ENCODE results near the gene CXADR.
A peak's percentile ranks its signal among the peaks of the same experiment; 100 is the strongest.
"Not testable (repeated sequence)": the region's sequence is repeated elsewhere in the genome, so short reads cannot be mapped to it uniquely, and the experiment has no call there.

The CXADR gene

GRCh38 chr21:17492415-17493168 lies 20.3 kb upstream of the CXADR start:
- H3K27ac ChIP-seq, result no peak overlapping the region
- TF ChIP-seq ZFX (IDR thresholded peaks at IDR 0.05; ENCODE audit: borderline replicate concordance), result no peak
- no peak for TF ChIP-seq CTCF (IDR thresholded peaks at IDR 0.05)

GRCh38 chr21:17494051-17494450 lies 18.8 kb upstream of the CXADR start:
- TF ChIP-seq CTCF (IDR thresholded peaks at IDR 0.05) (no peak), ZFX (IDR thresholded peaks at IDR 0.05; ENCODE audit: borderline replicate concordance) (no peak)

GRCh38 chr21:17495680-17496079 lies 17.2 kb upstream of the CXADR start:
- H3K27ac ChIP-seq, result no peak overlapping the region
- TF ChIP-seq ZFX (IDR thresholded peaks at IDR 0.05; ENCODE audit: borderline replicate concordance) (no peak), CTCF (IDR thresholded peaks at IDR 0.05) (no peak)

More at GRCh38 chr21:17494051-17494450, 18.8 kb upstream of the CXADR start:
- no peak overlapping the region for H3K27ac ChIP-seq

- no peak for TF ChIP-seq ZFX (IDR thresholded peaks at IDR 0.05; ENCODE audit: borderline replicate concordance)
- TF ChIP-seq CTCF (IDR thresholded peaks at IDR 0.05), result no peak
- no peak overlapping the region for H3K27ac ChIP-seq
Measured at GRCh38 chr21:17497316-17497715, 15.5 kb upstream of the CXADR start.

GRCh38 chr21:17498586-17498985 lies 14.3 kb upstream of the CXADR start:
- 0 out of 2 replicates have a peak overlapping the region, but pooled peaks have one; percentile 21 for H3K27ac ChIP-seq
- TF ChIP-seq CTCF (IDR thresholded peaks at IDR 0.05), result no peak
- no peak for TF ChIP-seq ZFX (IDR thresholded peaks at IDR 0.05; ENCODE audit: borderline replicate concordance)

GRCh38 chr21:17501107-17502006 lies 11.5 kb upstream of the CXADR start:
- H3K27ac ChIP-seq, result peak overlapping the region; percentile 30
- TF ChIP-seq ZFX (IDR thresholded peaks at IDR 0.05; ENCODE audit: borderline replicate concordance) (no peak), CTCF (IDR thresholded peaks at IDR 0.05) (no peak)

- H3K27ac ChIP-seq, result not testable (repeated sequence)
Measured at GRCh38 chr21:17502985-17503384, 9.9 kb upstream of the CXADR start.

Data from 22Rv1 (cell line).